Left ventricle myocardium inferior (tissue), 1 donor: ENCODE measurements around the gene RAD23B. TPM values are rescaled to one million over a fixed set of nuclear protein-coding genes. Genes with fewer than 3 reads are reported as not detected.
"Not testable (repeated sequence)": the region's sequence is repeated elsewhere in the genome, so short reads cannot be mapped to it uniquely, and the experiment has no call there.

Experiments used
- DNase-seq: peaks from one replicate; pipeline ENCODE4 v3.0.0-alpha.2; 2020
- H3K27ac ChIP-seq: fragments of 200-600 bp; replicated peaks from 2 replicates; pipeline ENCODE4 v1.8.0; 2021
- H3K27me3 ChIP-seq: fragments of 200-600 bp; 2 replicates; pipeline ENCODE4 v1.8.0; 2021; ENCODE audit warnings: low read depth
- H3K36me3 ChIP-seq: fragments of 200-600 bp; 2 replicates; pipeline ENCODE4 v1.8.0; 2021
- H3K4me1 ChIP-seq: fragments of 200-600 bp; 2 replicates; pipeline ENCODE4 v1.8.0; 2021
- H3K4me3 ChIP-seq: fragments of 200-600 bp; 2 replicates; pipeline ENCODE4 v1.8.0; 2021; ENCODE audit warnings: mild to moderate bottlenecking, moderate library complexity
- H3K9me3 ChIP-seq: fragments of 200-600 bp; replicated peaks from 2 replicates; pipeline ENCODE4 v1.8.0; 2021
- intact Hi-C: fragments of 100-400 bp; cut with micrococcal nuclease; formaldehyde crosslinking; loops from one replicate; pipeline ENCODE4 v1.11.0; 2022
- total RNA-seq: library from RNA; stranded (reverse); fragmentation: NEBNext Ultra II Directional; extraction: Animal tissue kit (Norgen Biotek cat#: 25700); gene quantifications from one replicate; pipeline ENCODE4 v1.2.1, GENCODE V29; 2021
- TF ChIP-seq, protein P1 (sequence below): fragments of 200-600 bp; IDR thresholded peaks from 2 replicates; pipeline ENCODE4 v1.8.0; 2021; ENCODE audit warnings: antibody characterized with exemption, mild to moderate bottlenecking, borderline replicate concordance
- donor health status: DM: no; HTN: yes; CAD: no; lungs with severe emphysema.

The RAD23B gene
- total RNA-seq, 1 donor from 2014 or later, result 104 TPM

DNA sequence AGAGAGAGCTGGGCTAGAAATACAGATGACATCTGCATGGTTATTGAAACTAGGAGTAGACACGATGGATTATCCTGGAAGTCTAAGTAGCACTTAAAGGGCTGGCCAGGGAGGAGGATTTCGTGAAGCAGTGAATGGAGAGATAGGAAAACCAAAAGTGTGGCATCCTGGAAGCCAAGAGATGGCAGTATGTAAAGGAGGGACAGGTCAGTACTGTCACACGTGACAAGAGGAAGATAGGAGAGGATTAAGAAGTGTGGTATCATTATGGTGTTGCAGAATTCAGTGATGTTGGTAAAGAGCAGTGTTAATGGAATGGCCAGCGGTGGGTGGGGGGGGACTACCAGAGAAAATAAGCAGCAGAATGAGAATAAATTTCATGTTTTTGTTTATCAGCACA, 11.7 kb downstream of the RAD23B start:
- Histone ChIP-seq H3K9me3 (no peaks in the 10 kb centered on the region), H3K27me3 (no peaks in the 10 kb centered on the region), H3K4me1 (peaks cover 79% of the 10 kb centered on the region), H3K36me3 (no peaks in the 10 kb centered on the region), H3K27ac (no peak overlapping the region), H3K4me3 (no peak overlapping the region)
- TF ChIP-seq, protein P1, sequence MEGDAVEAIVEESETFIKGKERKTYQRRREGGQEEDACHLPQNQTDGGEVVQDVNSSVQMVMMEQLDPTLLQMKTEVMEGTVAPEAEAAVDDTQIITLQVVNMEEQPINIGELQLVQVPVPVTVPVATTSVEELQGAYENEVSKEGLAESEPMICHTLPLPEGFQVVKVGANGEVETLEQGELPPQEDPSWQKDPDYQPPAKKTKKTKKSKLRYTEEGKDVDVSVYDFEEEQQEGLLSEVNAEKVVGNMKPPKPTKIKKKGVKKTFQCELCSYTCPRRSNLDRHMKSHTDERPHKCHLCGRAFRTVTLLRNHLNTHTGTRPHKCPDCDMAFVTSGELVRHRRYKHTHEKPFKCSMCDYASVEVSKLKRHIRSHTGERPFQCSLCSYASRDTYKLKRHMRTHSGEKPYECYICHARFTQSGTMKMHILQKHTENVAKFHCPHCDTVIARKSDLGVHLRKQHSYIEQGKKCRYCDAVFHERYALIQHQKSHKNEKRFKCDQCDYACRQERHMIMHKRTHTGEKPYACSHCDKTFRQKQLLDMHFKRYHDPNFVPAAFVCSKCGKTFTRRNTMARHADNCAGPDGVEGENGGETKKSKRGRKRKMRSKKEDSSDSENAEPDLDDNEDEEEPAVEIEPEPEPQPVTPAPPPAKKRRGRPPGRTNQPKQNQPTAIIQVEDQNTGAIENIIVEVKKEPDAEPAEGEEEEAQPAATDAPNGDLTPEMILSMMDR, result no peak
- no peak for DNase-seq
- intact Hi-C loops, result no loop called here

DNA sequence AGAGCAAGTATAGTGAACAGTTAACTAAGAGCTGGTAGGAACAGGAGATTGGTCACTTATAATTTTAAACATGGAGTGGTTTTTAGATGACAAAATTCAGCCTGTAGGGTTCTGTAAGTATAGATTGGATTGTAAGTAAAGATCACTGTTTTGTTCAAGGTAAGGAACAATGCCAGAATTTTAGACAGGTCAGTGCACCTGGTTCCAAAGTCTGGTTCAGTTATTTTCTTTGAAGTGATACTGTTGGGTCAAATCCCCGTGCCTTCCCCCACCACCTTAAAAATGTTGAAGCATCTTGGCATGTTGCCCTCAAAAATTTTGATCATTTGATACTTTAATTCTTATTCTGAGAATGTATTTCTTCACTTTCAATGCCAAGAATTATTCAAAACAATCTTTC, 12.9 kb downstream of the RAD23B start:
- no peak for DNase-seq
- intact Hi-C loops, result no loop called here
- Histone ChIP-seq H3K4me1 (peaks cover 79% of the 10 kb centered on the region), H3K27me3 (no peaks in the 10 kb centered on the region), H3K9me3 (no peaks in the 10 kb centered on the region), H3K36me3 (no peaks in the 10 kb centered on the region), H3K27ac (no peak overlapping the region), H3K4me3 (no peak overlapping the region)
- TF ChIP-seq, protein P1, result no peak

DNA sequence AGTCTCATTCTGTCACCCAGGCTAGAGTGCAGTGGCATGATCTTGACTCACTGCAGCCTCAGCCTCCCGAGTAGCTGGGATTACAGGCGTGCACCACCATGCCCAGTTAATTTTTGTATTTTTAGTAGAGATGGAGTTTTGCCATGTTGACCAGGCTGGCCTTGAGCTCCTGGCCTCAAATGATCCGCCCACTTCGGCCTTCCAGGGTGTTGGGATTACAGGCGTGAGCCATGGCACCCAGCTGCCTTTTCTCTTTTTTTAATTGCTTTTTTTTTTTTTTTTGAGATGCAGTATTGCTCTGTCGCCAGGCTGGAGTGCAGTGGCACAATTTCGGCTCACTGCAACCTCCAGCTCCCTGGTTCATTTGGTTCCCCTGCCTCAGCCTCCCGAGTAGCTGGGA, 13.5 kb downstream of the RAD23B start:
- intact Hi-C loops, H3K27me3 ChIP-seq, H3K4me3 ChIP-seq, DNase-seq, H3K27ac ChIP-seq, H3K9me3 ChIP-seq, H3K36me3 ChIP-seq: not testable (repeated sequence)
- H3K4me1 ChIP-seq, result peaks cover 79% of the 10 kb centered on the region

DNA sequence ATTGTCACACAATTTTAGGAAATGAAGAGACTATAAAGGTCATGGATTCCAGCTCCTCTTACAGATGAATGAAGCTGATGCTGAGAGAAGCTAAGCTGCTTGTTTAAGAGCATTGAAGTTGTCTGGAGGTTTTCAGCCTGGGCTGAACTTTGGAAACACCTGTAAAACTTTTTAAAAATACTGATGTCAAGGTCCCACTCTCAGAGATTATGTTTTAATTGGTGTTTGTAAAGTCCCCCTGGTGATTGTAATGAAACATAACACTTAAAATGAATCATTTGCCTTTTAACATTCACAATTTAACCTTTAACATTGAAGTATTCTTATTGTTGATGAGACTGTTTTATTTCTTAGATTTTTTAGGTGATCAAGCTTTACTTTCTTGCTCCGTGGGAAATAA, 16.4 kb downstream of the RAD23B start:
- H3K27ac ChIP-seq, result no peak overlapping the region
- intact Hi-C loops, result no loop called here
- DNase-seq, result no peak
- H3K9me3 ChIP-seq, result no peaks in the 10 kb centered on the region
- TF ChIP-seq, protein P1, result no peak
- H3K4me3 ChIP-seq, result no peak overlapping the region
- peaks cover 54% of the 10 kb centered on the region for H3K4me1 ChIP-seq
- H3K27me3 ChIP-seq, result no peaks in the 10 kb centered on the region
- H3K36me3 ChIP-seq, result peaks cover 28% of the 10 kb centered on the region

DNA sequence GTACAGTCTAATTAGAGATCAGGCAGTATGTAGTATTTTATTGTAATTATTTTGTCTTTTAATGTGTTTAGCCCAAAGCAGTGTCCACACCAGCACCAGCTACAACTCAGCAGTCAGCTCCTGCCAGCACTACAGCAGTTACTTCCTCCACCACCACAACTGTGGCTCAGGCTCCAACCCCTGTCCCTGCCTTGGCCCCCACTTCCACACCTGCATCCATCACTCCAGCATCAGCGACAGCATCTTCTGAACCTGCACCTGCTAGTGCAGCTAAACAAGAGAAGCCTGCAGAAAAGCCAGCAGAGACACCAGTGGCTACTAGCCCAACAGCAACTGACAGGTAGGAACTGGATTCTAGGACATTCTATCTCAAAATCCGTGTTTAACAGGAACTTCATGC, 23.2 kb downstream of the RAD23B start:
- intact Hi-C loops, result no loop called here
- TF ChIP-seq, protein P1, result no peak
- H3K9me3 ChIP-seq, result no peaks in the 10 kb centered on the region
- DNase-seq, result no peak
- peaks cover 16% of the 10 kb centered on the region for H3K4me1 ChIP-seq
- H3K27me3 ChIP-seq, result no peaks in the 10 kb centered on the region
- H3K36me3 ChIP-seq, result peaks cover 72% of the 10 kb centered on the region
- H3K4me3 ChIP-seq, result no peak overlapping the region
- no peak overlapping the region for H3K27ac ChIP-seq

DNA sequence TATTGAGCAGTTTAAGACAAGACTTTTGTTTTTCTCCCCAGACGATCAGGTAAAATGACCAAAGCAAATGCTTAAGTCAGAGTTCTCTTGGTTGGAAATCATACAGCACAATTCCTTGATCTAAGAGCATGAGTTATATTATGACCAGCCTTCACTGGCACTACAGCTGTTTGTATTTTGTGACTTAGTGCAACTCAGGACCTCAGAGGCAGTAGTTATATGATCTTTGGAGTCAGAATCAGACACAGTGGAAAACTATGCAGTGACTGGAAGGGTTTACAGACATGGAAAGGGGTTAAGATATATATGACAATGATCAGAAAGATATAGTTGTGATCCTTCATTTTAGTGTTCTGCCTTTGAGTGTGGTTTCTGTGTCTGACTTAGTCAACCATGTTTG, 24.3 kb downstream of the RAD23B start:
- H3K36me3 ChIP-seq, result peaks cover 65% of the 10 kb centered on the region
- H3K4me3 ChIP-seq, result no peak overlapping the region
- H3K27me3 ChIP-seq, result no peaks in the 10 kb centered on the region
- H3K4me1 ChIP-seq, result peaks cover 18% of the 10 kb centered on the region
- H3K9me3 ChIP-seq, result no peaks in the 10 kb centered on the region
- TF ChIP-seq, protein P1, result no peak
- intact Hi-C loops, result no loop called here
- no peak for DNase-seq
- no peak overlapping the region for H3K27ac ChIP-seq
